Lung microvascular endothelial cell (primary cell): ENCODE results near the gene GPC6. TPM values are rescaled to one million over a fixed set of nuclear protein-coding genes. Genes with fewer than 3 reads are reported as not detected.

ENCODE experiments used
- DNase-seq, 2 donors: peaks; one replicate each; pipeline versions ENCODE4 v3.0.0 to v3.0.0-alpha.2; 2010; ENCODE audit warnings: low read depth in 2 of 2
- total RNA-seq: library from RNA; depleted of rRNA; stranded (reverse); fragments of >200 nt; gene quantifications from 2 replicates; pipeline ENCODE4 v1.2.1, GENCODE V29; 2014

Gene GPC6
- total RNA-seq, 1 donor from 2014 or later, result under 0.01 TPM

GRCh38 chr13:93674337-93674755, 447.7 kb downstream of the GPC6 start:
- no peak for DNase-seq

- DNase-seq, result no peak
Measured at GRCh38 chr13:93680329-93680728, 453.7 kb downstream of the GPC6 start.

DNA sequence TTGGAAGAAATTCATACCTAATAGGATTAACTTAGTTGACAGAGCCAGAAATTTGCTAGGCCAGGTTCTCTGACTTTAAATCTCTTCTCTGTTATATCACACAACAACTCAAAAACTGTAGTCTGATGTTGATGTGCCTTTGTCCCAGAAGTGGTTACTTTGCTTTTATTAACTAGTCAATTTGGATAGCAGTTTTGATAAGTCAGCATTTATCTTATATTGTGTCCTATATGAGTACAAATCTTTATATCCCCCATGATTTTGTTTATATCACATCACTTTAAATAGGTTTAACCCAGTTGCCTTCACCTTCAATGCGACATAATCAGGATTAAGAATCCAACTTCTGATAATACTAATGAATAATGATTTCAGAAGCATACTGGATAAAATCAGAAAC, 459.3 kb downstream of the GPC6 start:
- no peak for DNase-seq

DNA sequence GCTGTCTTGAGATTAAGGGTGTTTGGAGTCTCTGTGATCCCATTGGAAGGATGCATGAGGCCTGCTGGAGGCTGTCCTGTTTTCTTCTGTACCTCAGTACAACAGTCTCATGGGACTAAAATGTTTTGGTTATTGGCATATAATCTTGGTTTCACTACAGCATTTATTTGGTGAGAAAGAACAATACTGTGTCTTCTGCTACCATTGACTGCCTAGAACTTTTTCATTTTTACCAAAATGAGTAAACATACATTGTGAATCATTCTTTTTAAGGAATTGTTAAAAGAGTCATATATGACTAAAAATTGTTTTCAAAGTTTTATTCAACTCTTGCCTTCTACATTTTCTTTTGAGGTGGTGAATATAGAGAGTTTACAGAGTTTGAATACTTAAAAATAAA, 459.8 kb downstream of the GPC6 start:
- no peak for DNase-seq

DNA sequence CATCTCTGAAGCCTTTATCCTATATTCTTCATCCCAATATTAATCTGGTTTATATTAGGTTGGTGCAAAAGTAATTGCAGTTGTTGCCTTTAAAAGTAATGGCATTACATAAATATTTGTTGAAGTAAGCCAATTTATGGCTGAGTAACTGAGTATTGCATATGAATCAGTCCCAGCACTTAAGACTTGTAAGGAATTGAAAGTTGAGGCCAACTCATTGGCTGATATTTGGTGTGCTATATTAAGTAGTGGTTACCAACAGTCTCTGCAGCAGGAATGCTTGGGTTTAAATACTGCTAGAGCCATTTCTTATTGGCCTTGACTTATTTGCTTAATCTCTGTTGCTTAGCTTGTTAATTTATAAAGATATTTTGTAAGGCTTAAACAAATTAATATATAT, 460.7 kb downstream of the GPC6 start:
- no peak for DNase-seq

- DNase-seq, result no peak
Measured at GRCh38 chr13:93689333-93689732, 462.7 kb downstream of the GPC6 start.

DNA sequence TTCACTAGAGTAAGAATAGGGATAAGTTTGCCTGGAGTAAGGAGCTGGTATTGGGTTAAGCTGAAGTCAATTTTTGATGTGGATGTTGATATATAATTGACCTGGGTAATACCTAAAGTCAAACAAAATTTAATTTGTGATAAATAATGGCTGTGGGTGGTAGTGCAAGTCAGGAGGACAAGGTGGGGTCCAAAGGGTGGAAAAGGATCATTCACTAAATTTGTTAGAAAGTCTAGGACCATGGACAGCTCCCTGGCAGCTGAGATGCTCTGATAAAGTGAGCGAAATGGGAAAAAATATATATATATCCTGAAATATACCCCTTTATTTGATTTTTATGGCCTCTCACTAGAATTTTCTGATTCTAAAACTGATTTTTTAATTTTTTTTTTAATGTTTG, 463.5 kb downstream of the GPC6 start:
- no peak for DNase-seq

DNA sequence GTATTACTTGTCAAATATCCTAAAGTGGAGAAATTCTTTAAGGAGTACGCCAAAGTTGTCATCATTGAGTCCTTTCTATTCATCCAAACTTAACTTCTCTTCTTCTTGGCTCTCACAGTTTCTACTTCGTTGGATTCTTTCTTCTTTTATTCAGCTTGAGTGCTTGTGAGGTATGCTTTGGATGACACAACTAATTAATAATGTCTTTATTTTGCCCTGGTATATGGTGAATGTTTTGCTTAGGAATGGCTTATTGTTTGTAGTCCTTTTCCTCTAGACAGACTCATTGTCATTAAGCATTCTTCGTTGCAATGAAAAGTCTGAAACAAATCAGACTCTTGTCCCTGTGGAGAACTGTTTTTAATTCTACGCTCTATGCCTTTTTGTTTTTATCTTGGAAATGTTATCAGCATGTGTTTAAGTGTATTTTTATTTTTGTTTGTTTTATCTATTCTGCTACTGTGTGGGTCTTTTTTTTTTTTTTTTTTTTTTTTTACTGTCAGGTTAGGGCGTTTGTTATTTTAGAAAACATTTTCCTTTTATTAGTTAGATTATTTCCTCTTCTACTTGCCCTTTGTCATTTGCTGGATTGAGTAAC, 471.5 kb downstream of the GPC6 start:
- no peak for DNase-seq

DNA sequence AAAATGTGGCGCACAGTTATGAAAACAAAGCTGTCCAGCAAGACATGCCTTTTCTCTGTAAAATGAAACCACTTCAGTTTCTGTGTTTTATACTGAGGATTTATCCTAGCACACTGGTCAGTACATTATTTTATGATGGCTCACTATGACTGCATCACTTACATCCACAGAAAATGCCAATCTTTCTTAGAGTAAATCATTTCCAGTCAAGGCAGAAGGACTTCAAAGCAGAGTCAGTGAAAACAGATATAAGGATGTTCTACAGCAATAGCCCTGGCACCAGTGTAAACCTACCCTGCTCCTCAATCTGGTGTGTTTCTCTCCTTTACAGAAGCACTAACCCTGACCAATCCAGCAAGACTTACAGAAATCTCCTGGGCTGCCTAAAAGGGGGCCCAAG, 473.5 kb downstream of the GPC6 start:
- no peak for DNase-seq

DNA sequence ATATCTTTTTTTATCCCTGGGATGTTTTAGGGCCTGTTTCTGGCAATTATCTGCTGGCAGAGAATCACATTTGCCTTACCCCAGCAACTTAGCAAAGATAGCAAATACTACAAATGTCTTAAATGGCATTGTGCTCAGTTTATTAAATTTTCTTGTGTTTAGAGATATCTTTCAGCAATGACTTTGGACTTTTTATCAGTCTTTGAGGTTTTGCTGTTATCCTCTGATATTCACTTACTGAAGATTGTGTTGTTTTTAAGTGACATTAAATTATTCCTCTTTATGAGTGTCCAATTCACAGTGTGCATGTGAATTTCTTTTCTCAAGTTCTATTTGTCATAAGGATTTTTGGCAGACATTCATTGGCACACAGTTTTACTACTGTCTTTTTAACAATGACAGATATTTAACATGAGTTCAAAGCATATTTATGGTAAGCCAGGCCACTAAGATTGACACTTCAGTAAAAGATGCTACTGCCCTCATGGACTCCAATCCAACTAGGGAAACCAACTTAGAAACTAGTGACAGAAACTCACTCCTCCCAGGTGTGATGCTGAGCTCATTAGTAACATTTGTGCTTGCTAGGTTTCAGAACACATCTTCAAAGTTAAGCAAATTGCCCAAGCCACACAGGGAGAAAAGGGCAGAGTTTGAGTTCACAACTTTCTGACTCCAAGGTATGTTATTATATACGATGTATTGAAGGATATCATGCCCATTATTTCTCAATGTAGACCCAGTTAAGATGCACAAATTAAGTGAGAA, 481.9 kb downstream of the GPC6 start:
- no peak for DNase-seq

DNA sequence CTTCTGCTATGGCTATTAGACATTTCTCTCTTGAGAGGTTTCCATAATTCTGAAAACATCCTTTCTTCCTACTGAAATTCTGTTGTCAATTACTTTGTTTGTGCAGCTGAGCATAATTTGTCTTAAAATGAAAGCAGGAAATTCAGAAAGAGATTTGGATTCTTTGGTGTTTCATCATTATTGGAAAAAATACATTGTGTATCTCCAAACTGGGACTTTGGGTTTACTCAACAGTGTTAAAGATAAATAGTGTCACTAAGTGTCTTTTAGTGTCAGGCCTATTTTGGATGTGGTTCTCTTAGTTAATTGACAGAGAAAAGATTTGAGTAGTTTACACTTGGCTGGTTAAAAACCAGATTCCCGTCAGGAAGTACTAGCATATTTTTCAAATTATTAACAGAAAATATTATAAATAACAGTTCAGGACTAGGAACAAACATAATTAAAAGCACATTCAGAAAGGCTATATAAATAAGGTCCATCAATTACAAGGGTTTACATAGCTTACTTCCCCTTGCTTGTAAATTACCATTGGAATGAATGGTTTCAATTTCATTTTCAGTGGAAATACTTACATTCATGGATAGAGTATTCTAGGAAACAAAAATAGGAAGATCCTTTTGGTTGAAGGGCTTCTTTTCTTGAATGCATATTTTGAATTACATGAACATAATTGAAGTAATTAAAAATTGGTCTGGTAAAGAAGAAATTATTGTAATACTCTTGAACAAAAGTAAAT, 483.1 kb downstream of the GPC6 start:
- no peak for DNase-seq

- no peak for DNase-seq
Measured at GRCh38 chr13:93714171-93714570, 487.6 kb downstream of the GPC6 start.

DNA sequence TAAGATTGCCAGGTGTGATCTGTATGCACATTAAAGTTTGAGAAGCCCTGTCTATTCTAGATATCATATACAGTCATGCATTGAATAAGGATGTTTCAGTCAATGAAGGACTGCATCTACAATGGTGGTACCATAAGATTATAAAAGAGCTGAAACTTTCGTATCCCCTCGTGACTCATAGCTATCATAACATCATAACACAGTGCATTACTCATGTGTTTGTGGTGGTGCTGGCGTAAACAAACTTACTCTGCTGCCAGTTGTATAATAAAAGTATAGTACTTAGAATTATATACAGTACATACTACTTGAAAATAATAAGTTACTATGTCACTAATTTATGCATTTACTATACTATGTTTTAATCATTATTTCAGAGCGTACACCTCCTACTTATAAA, 489.3 kb downstream of the GPC6 start:
- DNase-seq, result no peak

- DNase-seq, result no peak
Measured at GRCh38 chr13:93716623-93717022, 490.0 kb downstream of the GPC6 start.

- no peak for DNase-seq
Measured at GRCh38 chr13:93721483-93721882, 494.9 kb downstream of the GPC6 start.

- DNase-seq, result no peak
Measured at GRCh38 chr13:93723316-93723715, 496.7 kb downstream of the GPC6 start.

- no peak for DNase-seq
Measured at GRCh38 chr13:93724187-93724586, 497.6 kb downstream of the GPC6 start.

- DNase-seq, result no peak
Measured at GRCh38 chr13:93726173-93726957, 499.8 kb downstream of the GPC6 start.

DNA sequence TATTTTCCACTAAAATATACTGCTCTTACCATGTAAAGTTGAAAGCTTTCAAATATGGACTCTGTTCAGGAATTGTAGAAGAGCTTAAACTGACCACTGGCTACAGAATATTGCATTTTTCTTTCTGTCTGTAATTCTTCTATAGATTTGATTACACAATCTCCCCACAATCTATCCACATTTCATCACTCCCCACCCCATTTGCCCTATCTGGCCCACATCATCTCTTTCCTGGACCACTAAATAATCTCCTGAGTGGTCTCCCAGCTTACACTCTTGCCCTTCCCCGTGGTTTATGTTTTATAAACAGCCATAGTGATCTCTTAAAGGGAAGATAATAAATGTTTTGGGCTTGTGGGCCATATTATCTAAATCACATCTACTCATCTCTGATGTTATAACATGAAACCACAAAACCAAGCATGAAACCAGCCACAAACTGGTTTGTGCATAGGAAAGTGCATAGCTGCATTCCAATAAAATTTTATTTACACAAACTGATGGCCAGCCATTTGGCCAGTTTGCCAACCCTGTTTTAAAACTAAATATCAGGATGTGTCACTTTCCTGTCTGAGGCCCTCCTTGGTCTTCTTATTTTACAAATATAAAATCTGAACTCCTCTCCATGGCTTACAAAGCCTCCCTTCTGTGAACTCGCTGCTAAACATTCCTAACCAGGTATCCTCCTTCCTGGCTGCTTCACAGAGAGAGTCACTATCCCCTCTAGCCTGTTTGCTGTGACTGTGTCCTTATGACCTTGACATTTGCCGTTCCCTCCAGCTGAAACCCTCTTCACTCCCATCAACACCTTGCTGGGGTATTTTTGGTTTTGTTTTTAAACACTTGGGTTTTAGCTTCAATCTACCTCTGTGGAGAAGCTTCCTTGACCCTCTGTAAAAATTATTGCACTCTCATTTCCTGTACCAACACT, 500.9 kb downstream of the GPC6 start:
- DNase-seq, result no peak

GRCh38 chr13:93729383-93729782, 502.8 kb downstream of the GPC6 start:
- DNase-seq, result no peak

- DNase-seq, result no peak
Measured at GRCh38 chr13:93730780-93731179, 504.2 kb downstream of the GPC6 start.
